Activated CD8-positive, alpha-beta memory T cell treated with anti-CD3 and anti-CD28 coated beads, Interleukin-2, amount 50 U/mL, for 48 hours (primary cell): ENCODE measurements around the gene KRT38.

Experiments
- DNase-seq: peaks from one replicate; pipeline ENCODE4 v3.0.0-alpha.2; 2020

Gene KRT38

GRCh38 chr17:41393294-41393693 lies 47.5 kb downstream of the KRT38 start:
- no peak for DNase-seq

- DNase-seq = no peak
Measured at GRCh38 chr17:41392278-41392677, 48.5 kb downstream of the KRT38 start.

- no peak for DNase-seq
Measured at GRCh38 chr17:41391535-41391934, 49.2 kb downstream of the KRT38 start.

GRCh38 chr17:41390411-41390938 lies 50.3 kb downstream of the KRT38 start:
- DNase-seq = no peak

- DNase-seq = no peak
Measured at GRCh38 chr17:41387670-41388069, 53.1 kb downstream of the KRT38 start.

GRCh38 chr17:41386227-41386626 lies 54.6 kb downstream of the KRT38 start:
- DNase-seq = no peak
